HepG2 (cell line): ENCODE results near the gene PYGO2. TPM values are rescaled to one million over a fixed set of nuclear protein-coding genes. Genes with fewer than 3 reads are reported as not detected.

Experiments used
- BATF2 ChIP-seq: sonication (generic); formaldehyde crosslinking; IDR thresholded peaks from 2 replicates; pipeline ENCODE4 v1.8.0; 2022; ENCODE audit warnings: mild to moderate bottlenecking, missing genetic modification reagents, moderate library complexity
- BORCS8-MEF2B ChIP-seq: sonication (generic); formaldehyde crosslinking; IDR thresholded peaks from 2 replicates; pipeline ENCODE4 v1.8.0; 2022; ENCODE audit warnings: mild to moderate bottlenecking, missing genetic modification reagents
- ERF ChIP-seq: IDR thresholded peaks from 2 replicates; pipeline ENCODE4 v1.6.1; 2018; ENCODE audit warnings: missing biosample characterization, missing genetic modification reagents
- ETV6 ChIP-seq: sonication (generic); formaldehyde crosslinking; conservative IDR thresholded peaks from 2 replicates; pipeline ENCODE4 v1.4.0; 2020; ENCODE audit warnings: missing genetic modification reagents
- HNRNPLL ChIP-seq: fragments of 200-400 bp; formaldehyde crosslinking; IDR thresholded peaks from 2 replicates; pipeline ENCODE4 v1.6.1; 2017; ENCODE audit warnings: mild to moderate bottlenecking, low read depth, low read length; ENCODE audit not compliant: poor library complexity, severe bottlenecking
- JUND ChIP-seq: sonication (generic); formaldehyde crosslinking; IDR thresholded peaks from 2 replicates; pipeline ENCODE4 v1.8.0; 2022; ENCODE audit warnings: mild to moderate bottlenecking, missing genetic modification reagents
- MEIS2 ChIP-seq: sonication (generic); formaldehyde crosslinking; IDR thresholded peaks from 2 replicates; pipeline ENCODE4 v1.9.0; 2021; ENCODE audit warnings: mild to moderate bottlenecking, missing genetic modification reagents
- MIER2 ChIP-seq: IDR thresholded peaks from 2 replicates; pipeline ENCODE4 v1.6.1; 2016; ENCODE audit warnings: missing biosample characterization, missing genetic modification reagents
- NFRKB ChIP-seq: fragments of 450-650 bp; IDR thresholded peaks from 2 replicates; pipeline ENCODE4 v1.6.1; 2017
- NRL ChIP-seq: sonication (generic); formaldehyde crosslinking; IDR thresholded peaks from 2 replicates; pipeline ENCODE4 v1.5.0; 2020; ENCODE audit warnings: missing genetic modification reagents, mild to moderate bottlenecking, moderate library complexity, borderline replicate concordance
- REL ChIP-seq: sonication (generic); formaldehyde crosslinking; conservative IDR thresholded peaks from 2 replicates; pipeline ENCODE4 v1.8.0; 2022; ENCODE audit warnings: mild to moderate bottlenecking, missing genetic modification reagents, moderate library complexity
- SNAI1 ChIP-seq: sonication (generic); formaldehyde crosslinking; IDR thresholded peaks from 2 replicates; pipeline ENCODE4 v1.5.0; 2020; ENCODE audit warnings: mild to moderate bottlenecking, missing genetic modification reagents, borderline replicate concordance
- SRSF9 ChIP-seq: fragments of 200-400 bp; formaldehyde crosslinking; IDR thresholded peaks from 2 replicates; pipeline ENCODE4 v1.6.1; 2018; ENCODE audit warnings: borderline replicate concordance, mild to moderate bottlenecking, low read depth, low read length; ENCODE audit not compliant: insufficient read depth, poor library complexity, severe bottlenecking
- ZNF124 ChIP-seq: sonication (generic); formaldehyde crosslinking; IDR thresholded peaks from 2 replicates; pipeline ENCODE4 v1.4.0; 2020; ENCODE audit warnings: missing genetic modification reagents
- ZNF235 ChIP-seq: sonication (generic); formaldehyde crosslinking; IDR thresholded peaks from 2 replicates; pipeline ENCODE4 v1.8.1; 2023; ENCODE audit warnings: mild to moderate bottlenecking, missing genetic modification reagents, borderline replicate concordance
- ZNF615 ChIP-seq: sonication (generic); formaldehyde crosslinking; IDR thresholded peaks from 2 replicates; pipeline ENCODE4 v1.5.0; 2020; ENCODE audit warnings: mild to moderate bottlenecking, missing genetic modification reagents, borderline replicate concordance
- polyA plus RNA-seq, 8 experiments: library from polyadenylated mRNA; depleted of rRNA in 3 of 8; stranded (reverse) in 7 of 8; unstranded in 1 of 8; fragments of >200 nt; fragmentation: Illumina TruSeq in 4 of 8; extraction: Trizol in 4 of 8; gene quantifications; 2 replicates each; pipeline versions ENCODE4 v1.2.1 to v1.2.3, GENCODE V29; 2011 to 2016; ENCODE audit warnings: low read depth in 4 of 8, missing spikeins in 1 of 8, mixed read lengths in 1 of 8; ENCODE audit not compliant: insufficient read depth in 1 of 8
- total RNA-seq, 5 experiments: library from RNA; depleted of rRNA; stranded (reverse); fragments of >200 nt; fragmentation: Illumina TruSeq; extraction: Trizol; gene quantifications; 2 replicates each; pipeline ENCODE4 v1.2.3, GENCODE V29; 2016; ENCODE audit warnings: low read depth in 1 of 5
- TF ChIP-seq, protein P1 (sequence below): sonication (generic); formaldehyde crosslinking; IDR thresholded peaks from 2 replicates; pipeline ENCODE4 v1.5.0; 2020; ENCODE audit warnings: missing genetic modification reagents
- TF ChIP-seq, protein P2 (sequence below): sonication (generic); formaldehyde crosslinking; IDR thresholded peaks from 2 replicates; pipeline ENCODE4 v1.4.0; 2020; ENCODE audit warnings: missing genetic modification reagents
- TF ChIP-seq, protein P3 (sequence below): sonication (generic); formaldehyde crosslinking; IDR thresholded peaks from 2 replicates; pipeline ENCODE4 v1.4.0; 2020; ENCODE audit warnings: mild to moderate bottlenecking, low read depth, missing genetic modification reagents
- TF ChIP-seq, protein P4 (sequence below): sonication (generic); formaldehyde crosslinking; IDR thresholded peaks from 2 replicates; pipeline ENCODE4 v1.5.0; 2020; ENCODE audit warnings: missing genetic modification reagents, mild to moderate bottlenecking, borderline replicate concordance
- TF ChIP-seq, protein P5 (sequence below): sonication (generic); formaldehyde crosslinking; conservative IDR thresholded peaks from 2 replicates; pipeline ENCODE4 v1.8.0; 2022; ENCODE audit warnings: low read depth, missing genetic modification reagents

Gene PYGO2
- total and polyA plus RNA-seq, 2 of the 13 experiments (the other 11 are each of a cell fraction or from before 2014, with no cell fraction given): 20.3 to 21.8 TPM

DNA sequence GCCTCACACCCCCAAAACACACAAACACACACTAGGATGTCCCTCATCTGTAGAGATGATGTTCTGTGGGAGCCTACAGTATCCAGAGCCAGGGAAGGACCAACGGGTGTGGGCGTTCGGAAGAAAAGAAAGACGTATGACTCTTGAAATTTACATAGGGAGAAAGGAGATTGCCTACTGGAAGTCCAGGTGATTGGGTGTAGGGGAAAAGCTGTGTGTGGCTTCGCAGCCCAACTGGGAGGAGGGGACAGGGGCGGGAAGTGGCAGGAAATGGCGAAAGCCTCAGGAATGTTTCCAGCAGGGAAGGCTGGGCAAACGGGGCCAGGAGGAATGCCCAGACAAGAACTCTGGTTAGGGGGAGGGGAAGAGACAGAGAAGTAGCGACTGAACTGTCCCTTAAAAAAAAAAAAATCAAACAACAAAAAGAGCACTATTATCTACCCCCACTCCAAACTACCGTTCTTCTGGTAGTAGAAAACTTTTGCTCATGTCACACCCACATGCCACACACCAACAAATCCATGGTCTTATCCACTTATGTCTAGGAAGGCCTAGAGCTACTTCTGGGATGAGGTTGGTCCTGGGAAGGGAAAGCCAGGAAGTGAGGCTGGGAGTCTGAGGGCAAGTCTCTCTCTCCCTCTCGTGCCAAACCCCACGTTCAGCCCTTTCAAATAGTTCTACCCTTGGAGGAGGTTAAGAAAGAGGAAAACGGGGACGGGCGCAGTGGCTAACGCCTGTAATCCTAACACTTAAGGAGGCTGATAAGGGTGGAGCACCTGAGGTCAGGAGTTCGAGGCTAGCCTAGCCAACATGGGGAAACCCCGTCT lies 11.1 kb upstream of the PYGO2 start (continued):
- 0 out of 2 replicates have a peak, but pooled peaks have one; percentile 10 for TF ChIP-seq MIER2 (CRISPR knock-in tag)
- TF ChIP-seq SRSF9: no peak
- TF ChIP-seq MEIS2: no peak
- no peak for TF ChIP-seq JUND
- TF ChIP-seq, protein P1, sequence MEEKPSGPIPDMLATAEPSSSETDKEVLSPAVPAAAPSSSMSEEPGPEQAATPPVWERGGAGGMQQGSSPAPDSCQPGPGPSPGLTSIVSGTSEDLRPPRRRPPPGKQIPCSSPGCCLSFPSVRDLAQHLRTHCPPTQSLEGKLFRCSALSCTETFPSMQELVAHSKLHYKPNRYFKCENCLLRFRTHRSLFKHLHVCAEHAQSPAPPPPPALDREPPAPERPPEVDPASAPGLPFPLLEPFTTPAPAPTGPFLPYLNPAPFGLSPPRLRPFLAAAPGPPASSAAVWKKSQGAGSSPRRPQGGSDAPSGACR (CRISPR knock-in tag): peak; percentile 29; the same call in 1 of the 2 replicates
- 0 out of 2 replicates have a peak, but pooled peaks have one; percentile 31 for TF ChIP-seq BORCS8-MEF2B (CRISPR knock-in tag)
- TF ChIP-seq, protein P2, sequence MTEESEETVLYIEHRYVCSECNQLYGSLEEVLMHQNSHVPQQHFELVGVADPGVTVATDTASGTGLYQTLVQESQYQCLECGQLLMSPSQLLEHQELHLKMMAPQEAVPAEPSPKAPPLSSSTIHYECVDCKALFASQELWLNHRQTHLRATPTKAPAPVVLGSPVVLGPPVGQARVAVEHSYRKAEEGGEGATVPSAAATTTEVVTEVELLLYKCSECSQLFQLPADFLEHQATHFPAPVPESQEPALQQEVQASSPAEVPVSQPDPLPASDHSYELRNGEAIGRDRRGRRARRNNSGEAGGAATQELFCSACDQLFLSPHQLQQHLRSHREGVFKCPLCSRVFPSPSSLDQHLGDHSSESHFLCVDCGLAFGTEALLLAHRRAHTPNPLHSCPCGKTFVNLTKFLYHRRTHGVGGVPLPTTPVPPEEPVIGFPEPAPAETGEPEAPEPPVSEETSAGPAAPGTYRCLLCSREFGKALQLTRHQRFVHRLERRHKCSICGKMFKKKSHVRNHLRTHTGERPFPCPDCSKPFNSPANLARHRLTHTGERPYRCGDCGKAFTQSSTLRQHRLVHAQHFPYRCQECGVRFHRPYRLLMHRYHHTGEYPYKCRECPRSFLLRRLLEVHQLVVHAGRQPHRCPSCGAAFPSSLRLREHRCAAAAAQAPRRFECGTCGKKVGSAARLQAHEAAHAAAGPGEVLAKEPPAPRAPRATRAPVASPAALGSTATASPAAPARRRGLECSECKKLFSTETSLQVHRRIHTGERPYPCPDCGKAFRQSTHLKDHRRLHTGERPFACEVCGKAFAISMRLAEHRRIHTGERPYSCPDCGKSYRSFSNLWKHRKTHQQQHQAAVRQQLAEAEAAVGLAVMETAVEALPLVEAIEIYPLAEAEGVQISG (CRISPR knock-in tag): peak; percentile 77
- no peak; the same call in 1 of the 2 replicates for TF ChIP-seq ETV6 (CRISPR knock-in tag)
- no peak; the same call in 1 of the 2 replicates for TF ChIP-seq ZNF615 (CRISPR knock-in tag)
- TF ChIP-seq, protein P3, sequence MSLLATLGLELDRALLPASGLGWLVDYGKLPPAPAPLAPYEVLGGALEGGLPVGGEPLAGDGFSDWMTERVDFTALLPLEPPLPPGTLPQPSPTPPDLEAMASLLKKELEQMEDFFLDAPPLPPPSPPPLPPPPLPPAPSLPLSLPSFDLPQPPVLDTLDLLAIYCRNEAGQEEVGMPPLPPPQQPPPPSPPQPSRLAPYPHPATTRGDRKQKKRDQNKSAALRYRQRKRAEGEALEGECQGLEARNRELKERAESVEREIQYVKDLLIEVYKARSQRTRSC (CRISPR knock-in tag): no peak
- no peak for TF ChIP-seq REL (CRISPR knock-in tag)
- TF ChIP-seq SNAI1 (CRISPR knock-in tag): 0 out of 2 replicates have a peak, but pooled peaks have one; percentile 57
- TF ChIP-seq ZNF235 (CRISPR knock-in tag): no peak
- TF ChIP-seq, protein P4, sequence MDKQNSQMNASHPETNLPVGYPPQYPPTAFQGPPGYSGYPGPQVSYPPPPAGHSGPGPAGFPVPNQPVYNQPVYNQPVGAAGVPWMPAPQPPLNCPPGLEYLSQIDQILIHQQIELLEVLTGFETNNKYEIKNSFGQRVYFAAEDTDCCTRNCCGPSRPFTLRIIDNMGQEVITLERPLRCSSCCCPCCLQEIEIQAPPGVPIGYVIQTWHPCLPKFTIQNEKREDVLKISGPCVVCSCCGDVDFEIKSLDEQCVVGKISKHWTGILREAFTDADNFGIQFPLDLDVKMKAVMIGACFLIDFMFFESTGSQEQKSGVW (CRISPR knock-in tag): no peak
- TF ChIP-seq, protein P5, sequence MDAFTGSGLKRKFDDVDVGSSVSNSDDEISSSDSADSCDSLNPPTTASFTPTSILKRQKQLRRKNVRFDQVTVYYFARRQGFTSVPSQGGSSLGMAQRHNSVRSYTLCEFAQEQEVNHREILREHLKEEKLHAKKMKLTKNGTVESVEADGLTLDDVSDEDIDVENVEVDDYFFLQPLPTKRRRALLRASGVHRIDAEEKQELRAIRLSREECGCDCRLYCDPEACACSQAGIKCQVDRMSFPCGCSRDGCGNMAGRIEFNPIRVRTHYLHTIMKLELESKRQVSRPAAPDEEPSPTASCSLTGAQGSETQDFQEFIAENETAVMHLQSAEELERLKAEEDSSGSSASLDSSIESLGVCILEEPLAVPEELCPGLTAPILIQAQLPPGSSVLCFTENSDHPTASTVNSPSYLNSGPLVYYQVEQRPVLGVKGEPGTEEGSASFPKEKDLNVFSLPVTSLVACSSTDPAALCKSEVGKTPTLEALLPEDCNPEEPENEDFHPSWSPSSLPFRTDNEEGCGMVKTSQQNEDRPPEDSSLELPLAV: no peak
- TF ChIP-seq BATF2 (CRISPR knock-in tag): no peak
- no peak for TF ChIP-seq NFRKB
- TF ChIP-seq NRL (CRISPR knock-in tag): no peak
- no peak for TF ChIP-seq HNRNPLL
- peak; percentile 55; the same call in 1 of the 2 replicates for TF ChIP-seq ERF (CRISPR knock-in tag)
- TF ChIP-seq ZNF124 (CRISPR knock-in tag): no peak
